Esophagus muscularis mucosa (tissue), 4 donors: Measurements from ENCODE around the gene CDC42EP4. TPM values are rescaled to one million over a fixed set of nuclear protein-coding genes. Genes with fewer than 3 reads are reported as not detected.
A peak's percentile ranks its signal among the peaks of the same experiment; 100 is the strongest.
"Not testable (repeated sequence)": the region's sequence is repeated elsewhere in the genome, so short reads cannot be mapped to it uniquely, and the experiment has no call there.

Experiments
- DNase-seq: peaks from one replicate; pipeline ENCODE4 v3.0.0-alpha.2; 2017; ENCODE audit errors: extremely low spot score
- H3K27ac ChIP-seq, 4 donors: fragments of 200-600 bp; sonication (generic); replicated peaks in 1 of 4; 1 replicate in 3 of 4; 2 replicates in 1 of 4; pipeline ENCODE4 v1.5.1; 2016 to 2019; ENCODE audit warnings: mild to moderate bottlenecking in 1 of 4
- H3K27me3 ChIP-seq, 4 donors: fragments of 200-600 bp; sonication (generic); one replicate each; pipeline versions ENCODE4 v1.5.1 to v1.6.0; 2016 to 2019
- H3K36me3 ChIP-seq, 4 donors: fragments of 200-600 bp; sonication (generic); one replicate each; pipeline ENCODE4 v1.5.1; 2016 to 2019
- H3K4me1 ChIP-seq, 4 donors: fragments of 200-600 bp; sonication (generic); one replicate each; pipeline ENCODE4 v1.5.1; 2016 to 2019
- H3K4me3 ChIP-seq, 4 donors: fragments of 200-600 bp; sonication (generic); 1 replicate in 2 of 4; 2 replicates in 2 of 4; pipeline ENCODE4 v1.5.1; 2016 to 2019; ENCODE audit warnings: mild to moderate bottlenecking in 4 of 4, moderate library complexity in 1 of 4
- H3K9me3 ChIP-seq, 4 donors: fragments of 200-600 bp; sonication (generic); 1 replicate in 3 of 4; 2 replicates in 1 of 4; pipeline ENCODE4 v1.5.1; 2016 to 2019
- EP300 ChIP-seq: sonication (generic); formaldehyde crosslinking; IDR thresholded peaks from one replicate; pipeline ENCODE4 v1.6.1; 2017; ENCODE audit warnings: antibody characterized with exemption
- POLR2A ChIP-seq: fragments of 450-650 bp; IDR thresholded peaks from one replicate; pipeline ENCODE4 v1.6.1; 2017; ENCODE audit warnings: antibody characterized with exemption, moderate library complexity, mild to moderate bottlenecking, low read depth
- POLR2AphosphoS5 ChIP-seq, 2 donors: sonication (generic); formaldehyde crosslinking; IDR thresholded peaks; one replicate each; pipeline ENCODE4 v1.6.1; 2017; ENCODE audit warnings: antibody characterized with exemption in 2 of 2
- WGBS: methylation state at CpG from one replicate; pipeline ENCODE4 v1.1.5; 2018; 5-methylcytosine and 5-hydroxymethylcytosine counted together
- intact Hi-C: fragments of 100-400 bp; cut with DNase I; formaldehyde crosslinking; loops from one replicate; pipeline ENCODE4 v1.15.1; 2023
- total RNA-seq, 4 donors: library from RNA; depleted of rRNA; stranded (reverse); fragments of >200 nt; gene quantifications; one replicate each; pipeline versions ENCODE4 v1.1.0 to v1.2.1, GENCODE V29; 2016
- TF ChIP-seq, protein P1 (sequence below), 3 experiments: fragments of 200-600 bp in 2 of 3; fragments of 450-650 bp in 1 of 3; sonication (generic) in 2 of 3; IDR thresholded peaks; one replicate each; pipeline ENCODE4 v1.5.1; 2017 to 2019; ENCODE audit warnings: antibody characterized with exemption in 3 of 3, mild to moderate bottlenecking in 2 of 3, moderate library complexity in 1 of 3

CDC42EP4 gene
- total RNA-seq, 4 donors from 2014 or later = 48.6 to 129 (median 104) TPM

DNA sequence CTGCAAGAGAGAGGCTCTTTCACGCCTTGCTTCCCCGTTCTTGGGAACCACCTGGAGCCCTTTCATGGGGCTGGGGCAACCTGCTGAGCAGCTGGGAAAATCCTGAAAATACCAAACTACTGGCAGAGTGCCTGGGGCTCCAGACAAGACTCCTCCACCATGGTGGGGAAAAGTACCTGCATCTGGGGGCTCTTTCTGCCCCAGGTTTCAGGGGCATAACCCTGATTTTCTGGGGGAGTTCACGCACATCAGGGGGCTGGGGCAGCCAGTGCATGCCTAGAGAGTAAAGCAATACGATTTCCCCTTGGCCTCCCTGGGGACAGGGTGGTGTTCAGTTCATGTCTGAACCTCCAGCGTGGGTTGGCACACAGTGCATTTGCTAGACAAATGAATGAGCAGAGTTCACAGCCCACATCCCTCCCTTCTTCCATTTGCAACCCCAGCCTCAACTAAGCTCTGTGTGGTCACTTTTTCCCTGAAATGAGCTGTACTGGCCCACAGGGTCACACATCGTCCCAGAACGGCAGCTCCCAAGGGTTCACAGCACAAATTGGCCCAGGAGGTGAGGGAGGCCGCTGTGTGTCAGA, 5.2 kb upstream of the CDC42EP4 start:
- intact Hi-C loops = no loop called here
- H3K9me3 ChIP-seq = no peaks in the 10 kb centered on the region
- H3K27me3 ChIP-seq = peaks cover 0 to 2% (median 0%) of the 10 kb centered on the region in 4 donors
- WGBS = 57% methylated on average over 4 of the region's 8 CpGs
- DNase-seq = no peak
- H3K36me3 ChIP-seq = no peaks in the 10 kb centered on the region
- TF ChIP-seq, protein P1, sequence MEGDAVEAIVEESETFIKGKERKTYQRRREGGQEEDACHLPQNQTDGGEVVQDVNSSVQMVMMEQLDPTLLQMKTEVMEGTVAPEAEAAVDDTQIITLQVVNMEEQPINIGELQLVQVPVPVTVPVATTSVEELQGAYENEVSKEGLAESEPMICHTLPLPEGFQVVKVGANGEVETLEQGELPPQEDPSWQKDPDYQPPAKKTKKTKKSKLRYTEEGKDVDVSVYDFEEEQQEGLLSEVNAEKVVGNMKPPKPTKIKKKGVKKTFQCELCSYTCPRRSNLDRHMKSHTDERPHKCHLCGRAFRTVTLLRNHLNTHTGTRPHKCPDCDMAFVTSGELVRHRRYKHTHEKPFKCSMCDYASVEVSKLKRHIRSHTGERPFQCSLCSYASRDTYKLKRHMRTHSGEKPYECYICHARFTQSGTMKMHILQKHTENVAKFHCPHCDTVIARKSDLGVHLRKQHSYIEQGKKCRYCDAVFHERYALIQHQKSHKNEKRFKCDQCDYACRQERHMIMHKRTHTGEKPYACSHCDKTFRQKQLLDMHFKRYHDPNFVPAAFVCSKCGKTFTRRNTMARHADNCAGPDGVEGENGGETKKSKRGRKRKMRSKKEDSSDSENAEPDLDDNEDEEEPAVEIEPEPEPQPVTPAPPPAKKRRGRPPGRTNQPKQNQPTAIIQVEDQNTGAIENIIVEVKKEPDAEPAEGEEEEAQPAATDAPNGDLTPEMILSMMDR (IDR thresholded peaks at IDR 0.05) = no peak
- TF ChIP-seq POLR2A (no peak), EP300 (no peak), POLR2AphosphoS5 (IDR thresholded peaks at IDR 0.05) (no peak)
- peaks cover 8 to 18% (median 13%) of the 10 kb centered on the region in 4 donors for H3K4me1 ChIP-seq
- H3K27ac ChIP-seq = no peak overlapping the region
- no peak overlapping the region for H3K4me3 ChIP-seq

DNA sequence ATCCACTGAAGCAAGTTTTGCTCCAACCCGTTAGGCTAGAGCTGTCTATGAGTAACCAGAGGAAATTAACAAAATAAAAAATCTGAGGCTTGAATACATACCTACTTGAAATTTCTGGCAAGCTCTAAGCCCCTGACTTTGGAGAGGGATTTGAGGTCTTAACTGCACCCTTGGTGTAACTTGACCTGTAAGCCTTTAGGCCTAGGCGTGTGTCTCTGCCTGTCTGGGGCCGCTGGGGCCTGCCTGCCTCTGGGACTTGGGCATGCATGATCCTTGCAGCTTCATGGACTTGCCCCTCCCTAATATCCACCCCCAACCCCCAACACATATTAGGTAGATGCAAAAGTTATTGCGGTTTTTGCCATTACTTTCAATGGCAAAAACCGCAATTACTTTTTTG, 3.7 kb upstream of the CDC42EP4 start:
- intact Hi-C loops = no loop called here
- 75% methylated on average over 4 of the region's 5 CpGs for WGBS
- no peak for DNase-seq
- Histone ChIP-seq H3K4me3 (no peak overlapping the region), H3K27ac (no peak overlapping the region), H3K36me3 (no peaks in the 10 kb centered on the region), H3K9me3 (no peaks in the 10 kb centered on the region), H3K27me3 (peaks cover 0 to 9% (median 0%) of the 10 kb centered on the region in 4 donors), H3K4me1 (peaks cover 8 to 18% (median 13%) of the 10 kb centered on the region in 4 donors)
- TF ChIP-seq POLR2AphosphoS5 (IDR thresholded peaks at IDR 0.05) = no peak
- TF ChIP-seq EP300 = no peak
- TF ChIP-seq, protein P1 (IDR thresholded peaks at IDR 0.05) = no peak

DNA sequence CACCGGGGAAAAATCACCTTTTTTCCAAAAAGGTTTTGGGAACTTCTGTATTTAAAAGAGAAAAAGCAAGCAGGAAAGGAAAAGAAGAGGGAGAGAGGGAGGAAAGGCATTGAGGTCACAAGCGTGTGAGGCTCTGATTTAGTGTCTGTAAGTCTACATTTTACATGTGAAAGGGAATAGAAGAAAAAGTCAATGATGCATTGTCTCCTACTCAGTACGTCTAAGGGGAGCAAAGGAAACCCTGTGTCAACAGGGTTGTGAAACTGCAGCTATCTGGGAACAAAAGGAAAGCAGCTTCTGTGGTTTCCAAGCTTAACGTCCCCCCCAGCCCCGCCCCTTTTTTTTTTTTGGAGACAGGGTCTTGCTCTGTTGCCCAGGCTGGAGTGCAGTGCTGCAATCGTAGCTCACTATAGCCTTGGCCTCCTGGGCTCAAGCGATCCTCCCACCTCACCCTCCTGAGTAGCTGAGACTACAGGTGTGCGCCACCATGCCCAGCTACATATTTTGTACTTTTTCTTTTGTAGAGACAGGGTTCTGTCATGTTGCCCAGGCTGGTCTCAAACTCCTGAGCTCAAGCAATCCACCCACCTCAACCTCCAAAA, 1.8 kb upstream of the CDC42EP4 start:
- WGBS = 81% methylated on average over 8 of the region's 8 CpGs
- H3K4me1 ChIP-seq = peaks cover 25 to 31% (median 31%) of the 10 kb centered on the region in 4 donors
- no peak overlapping the region for H3K27ac ChIP-seq
- no peaks in the 10 kb centered on the region for H3K9me3 ChIP-seq
- peaks cover 0 to 9% (median 0%) of the 10 kb centered on the region in 4 donors for H3K27me3 ChIP-seq
- no peak for DNase-seq
- no peak overlapping the region for H3K4me3 ChIP-seq
- no peaks in the 10 kb centered on the region for H3K36me3 ChIP-seq
- intact Hi-C loops = loop anchor here (5.0 kb wide), 1 partner anchor 54 kb away; no protein-coding TSS in a partner anchor
- TF ChIP-seq, protein P1 (IDR thresholded peaks at IDR 0.05) = no peak
- TF ChIP-seq POLR2A (no peak), EP300 (no peak), POLR2AphosphoS5 (IDR thresholded peaks at IDR 0.05) (no peak)

DNA sequence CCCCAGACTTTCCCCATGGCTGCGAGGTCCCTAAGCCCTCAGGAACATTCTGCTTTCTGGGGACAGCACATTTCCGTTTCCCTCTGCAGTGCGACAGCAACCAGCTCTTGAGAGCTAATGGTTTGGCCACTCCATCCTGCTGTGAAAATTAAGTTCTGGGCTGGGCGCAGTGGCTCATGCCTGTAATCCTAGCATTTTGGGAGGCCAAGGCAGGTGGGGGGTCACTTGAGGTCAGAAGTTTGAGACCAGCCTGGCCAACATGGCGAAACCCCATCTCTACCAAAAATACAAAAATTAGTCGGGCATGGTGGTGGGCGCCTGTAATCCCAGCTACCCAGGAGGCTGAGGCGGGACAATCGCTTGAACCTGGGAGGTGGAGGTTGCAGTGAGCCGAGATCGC, 1.1 kb upstream of the CDC42EP4 start:
- not testable (repeated sequence) for H3K27me3 ChIP-seq, H3K36me3 ChIP-seq, DNase-seq, H3K9me3 ChIP-seq
- intact Hi-C loops = loop anchor here (5.0 kb wide), 1 partner anchor 54 kb away; no protein-coding TSS in a partner anchor
- H3K27ac ChIP-seq = peak overlapping the region; percentile 93 to 100 (median 99)
- 85% methylated on average over 9 of the region's 11 CpGs for WGBS
- H3K4me1 ChIP-seq = peaks cover 32 to 39% (median 37%) of the 10 kb centered on the region in 4 donors
- H3K4me3 ChIP-seq = peak overlapping the region in 2 of 4 donors; percentile 78 to 98

DNA sequence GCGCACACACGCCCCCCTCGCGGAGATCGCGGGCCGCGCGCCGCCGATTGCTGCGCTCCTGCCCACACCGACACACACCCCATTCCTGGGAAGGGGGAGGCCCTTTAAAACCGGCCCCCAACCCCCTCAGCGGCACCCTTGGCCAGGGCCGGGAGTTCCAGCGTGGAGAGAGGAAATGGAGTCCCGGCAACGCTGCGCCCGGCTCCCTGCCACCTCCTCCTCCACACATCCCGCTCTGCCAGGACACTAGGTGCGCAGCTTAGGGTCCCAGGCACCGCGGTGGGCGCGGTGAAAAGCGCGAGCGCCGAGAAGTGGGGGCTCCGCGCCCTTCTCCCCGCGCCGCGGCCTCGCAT, 397 bp downstream of the CDC42EP4 start:
- WGBS = no CpG with 5 or more reads among the region's 38 CpGs
- Histone ChIP-seq H3K27ac (peak overlapping the region; percentile 93 to 100 (median 99)), H3K36me3 (peaks cover 0 to 6% (median 2%) of the 10 kb centered on the region in 4 donors), H3K4me3 (peak overlapping the region; percentile 78 to 100 (median 95)), H3K4me1 (peaks cover 39 to 48% (median 47%) of the 10 kb centered on the region in 4 donors), H3K27me3 (peaks cover 0 to 9% (median 0%) of the 10 kb centered on the region in 4 donors), H3K9me3 (no peaks in the 10 kb centered on the region)
- no peak for TF ChIP-seq POLR2AphosphoS5 (IDR thresholded peaks at IDR 0.05)
- no peak for TF ChIP-seq EP300
- TF ChIP-seq, protein P1 (IDR thresholded peaks at IDR 0.05) = no peak
- no peak for TF ChIP-seq POLR2A
- intact Hi-C loops = loop anchor here (5.0 kb wide), 1 partner anchor 56 kb away; no protein-coding TSS in a partner anchor
- no peak for DNase-seq
